Ramos (cell line): ENCODE measurements around the gene PRELID1.

Experiments used
- in situ Hi-C: fragments of 300-500 bp; cut with MboI; formaldehyde crosslinking; loops from one replicate; pipeline ENCODE4 v1.14.3; 2022; ENCODE audit warnings: low sequenced_read_pairs; ENCODE audit not compliant: unreplicated experiment

Gene PRELID1

DNA sequence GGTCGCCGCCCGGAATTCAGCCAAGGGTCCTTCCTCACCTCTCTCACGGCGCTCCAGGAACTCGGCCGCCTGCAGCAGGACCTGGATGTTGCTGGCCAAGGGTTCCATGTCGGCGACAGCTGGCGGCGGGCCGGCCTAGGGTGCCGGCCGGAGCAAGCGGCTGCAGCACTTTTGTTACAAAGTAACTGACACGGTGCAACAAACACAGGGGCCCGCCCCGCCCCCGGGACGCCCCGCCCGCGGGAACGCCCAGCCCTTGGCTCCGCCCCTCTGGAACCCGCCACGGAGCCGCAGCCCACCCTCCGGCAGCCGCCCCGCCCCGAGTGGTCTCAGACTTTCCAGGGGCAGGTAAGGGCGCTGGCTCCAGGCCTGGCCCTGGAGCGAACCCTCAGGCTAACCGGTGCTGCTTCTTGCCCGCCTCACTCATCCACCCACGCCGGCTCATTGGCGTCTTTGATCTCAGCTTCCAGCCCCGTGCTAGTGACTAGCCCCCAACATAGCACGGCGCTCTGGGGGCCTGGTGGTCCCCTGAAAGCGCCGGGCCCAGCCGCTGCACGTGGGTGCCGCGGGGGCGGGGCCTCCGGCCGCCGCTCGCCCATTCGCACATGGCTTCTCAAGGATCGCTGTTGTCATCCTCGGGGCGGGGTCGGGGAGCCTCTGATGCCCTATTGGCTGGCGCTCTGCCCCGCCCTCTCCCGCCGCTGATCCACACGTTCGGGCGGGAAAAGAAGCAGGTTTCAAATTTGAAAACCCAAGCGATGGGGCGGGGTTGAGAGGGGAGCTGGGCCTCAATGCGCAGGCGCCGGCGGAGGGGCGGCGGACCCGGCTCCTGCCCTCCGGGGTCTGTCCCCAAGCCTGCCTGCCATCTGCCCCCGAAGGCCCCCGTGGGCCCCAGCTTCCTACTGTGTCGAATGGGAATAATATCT is 8.4 kb downstream of the PRELID1 start, which contains the start of gene MXD3:
TSS of gene MXD3 (minus strand) at position 176 of the 926 bp plus-strand sequence. CDS start at position 108, 68 bp downstream.
- in situ Hi-C loops: loop anchor here (5.0 kb wide), 2 partner anchors 145 to 195 kb away; no protein-coding TSS in a partner anchor

- in situ Hi-C loops: loop anchor here (5.0 kb wide), 2 partner anchors 145 to 195 kb away; no protein-coding TSS in a partner anchor
Measured at GRCh38 chr5:177312649-177313181, 9.1 kb downstream of the PRELID1 start.

DNA sequence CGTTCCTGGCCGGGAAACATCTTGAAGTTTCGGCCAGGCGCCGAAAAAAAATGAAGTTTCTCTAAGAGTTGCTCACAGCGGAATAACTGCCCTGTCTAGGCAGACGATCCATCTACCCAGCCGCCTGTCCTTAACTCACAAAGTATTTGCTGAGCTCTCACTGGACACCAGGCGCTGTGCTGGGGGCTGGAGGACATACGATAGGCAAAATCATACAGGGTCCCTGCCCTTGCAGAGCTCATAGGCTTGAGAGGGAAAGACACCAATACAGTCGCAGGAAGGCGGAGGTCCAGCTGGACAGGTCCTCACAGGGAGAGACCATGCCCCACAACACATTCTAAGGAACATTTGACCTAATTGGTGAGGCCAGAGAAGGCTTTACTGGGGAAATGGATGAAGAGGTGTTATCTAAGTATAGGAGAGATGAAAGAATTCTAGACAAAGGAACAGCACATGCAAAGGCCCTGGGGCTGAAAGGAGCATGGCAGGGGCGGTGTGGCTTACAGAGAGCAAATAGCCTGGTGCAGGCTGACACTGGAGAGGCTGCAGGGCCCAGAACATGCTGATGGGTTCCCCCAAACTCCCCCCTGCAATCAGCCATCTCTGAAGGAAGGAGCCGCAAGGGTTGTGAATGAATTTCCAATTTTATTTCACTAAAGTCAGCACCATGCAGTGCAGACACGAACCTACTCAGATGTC is 10.1 kb downstream of the PRELID1 start:
- in situ Hi-C loops: loop anchor here (5.0 kb wide), 2 partner anchors 144 to 196 kb away; no protein-coding TSS in a partner anchor

DNA sequence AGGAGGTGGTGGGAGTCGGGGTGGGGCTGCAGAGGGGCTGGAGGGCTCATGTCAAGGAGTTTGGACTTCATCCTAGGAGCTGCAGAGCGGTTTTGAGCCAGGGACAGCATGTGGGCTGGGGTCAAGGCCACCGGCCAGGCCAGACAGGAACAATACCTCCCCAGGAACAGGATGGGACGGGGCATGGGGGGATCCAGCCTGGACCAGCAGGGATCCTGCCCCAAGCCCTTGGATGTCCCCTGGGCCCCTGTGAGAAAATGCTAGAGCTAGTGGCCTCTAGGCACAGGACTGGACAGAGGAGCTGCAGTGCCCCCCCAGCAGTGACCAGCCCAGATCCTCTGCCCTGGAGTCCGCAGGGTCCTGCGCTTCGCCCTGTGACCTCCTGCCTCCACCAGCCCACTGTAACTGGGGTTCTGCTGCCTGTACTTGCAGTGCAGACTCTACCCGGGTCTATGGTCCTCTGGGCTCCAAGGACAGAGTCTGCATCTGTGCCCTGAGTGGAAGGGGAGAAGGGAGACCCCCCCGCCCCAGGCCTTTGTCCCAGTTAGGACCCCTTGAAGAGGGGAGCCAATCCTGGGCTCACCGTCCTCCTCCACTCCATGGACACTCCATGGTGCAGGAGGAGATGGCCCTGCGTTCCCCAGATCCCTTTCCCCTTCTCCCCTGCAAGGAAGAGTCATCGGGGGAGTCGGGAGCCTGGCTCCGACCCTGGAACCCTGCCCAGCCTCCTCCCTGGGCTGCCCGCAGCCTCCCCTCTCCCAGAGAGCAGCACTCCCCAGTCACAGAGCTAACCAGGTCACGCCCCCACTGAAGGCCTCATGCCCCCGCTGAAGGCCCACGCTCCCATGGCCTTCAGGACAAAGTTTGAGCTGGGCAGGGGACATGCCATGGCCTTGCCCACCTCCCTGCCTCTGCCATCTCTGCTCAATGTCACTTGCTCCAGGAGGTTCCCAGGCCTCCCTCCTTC is 11.1 kb downstream of the PRELID1 start:
- in situ Hi-C loops: loop anchor here (5.0 kb wide), 2 partner anchors 143 to 197 kb away; no protein-coding TSS in a partner anchor

DNA sequence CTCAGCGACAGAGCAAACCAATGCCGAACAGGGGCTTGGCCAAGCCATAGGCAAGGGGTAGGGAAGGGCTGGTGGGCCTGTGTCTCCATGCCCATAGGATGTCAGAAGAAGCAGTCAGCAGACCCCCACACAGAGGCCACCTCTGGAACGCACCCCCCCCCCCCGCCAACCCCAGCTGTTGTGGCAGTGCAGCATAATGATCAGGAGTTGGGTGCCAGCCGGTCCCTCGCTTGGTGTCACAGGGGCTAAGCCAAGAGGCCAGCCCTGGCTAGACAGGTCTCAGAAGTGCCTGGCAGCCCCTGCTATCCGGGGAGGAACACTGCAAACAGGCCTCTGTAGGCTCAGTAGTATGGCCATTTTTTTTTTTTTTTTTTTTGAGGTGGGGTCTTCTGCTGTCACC is 11.8 kb downstream of the PRELID1 start:
- in situ Hi-C loops: no loop called here

- in situ Hi-C loops: no loop called here
Measured at GRCh38 chr5:177316005-177316404, 12.4 kb downstream of the PRELID1 start.

- in situ Hi-C loops: no loop called here
Measured at GRCh38 chr5:177317959-177318377, 14.4 kb downstream of the PRELID1 start.

- in situ Hi-C loops: no loop called here
Measured at GRCh38 chr5:177319913-177320588, 16.5 kb downstream of the PRELID1 start.

DNA sequence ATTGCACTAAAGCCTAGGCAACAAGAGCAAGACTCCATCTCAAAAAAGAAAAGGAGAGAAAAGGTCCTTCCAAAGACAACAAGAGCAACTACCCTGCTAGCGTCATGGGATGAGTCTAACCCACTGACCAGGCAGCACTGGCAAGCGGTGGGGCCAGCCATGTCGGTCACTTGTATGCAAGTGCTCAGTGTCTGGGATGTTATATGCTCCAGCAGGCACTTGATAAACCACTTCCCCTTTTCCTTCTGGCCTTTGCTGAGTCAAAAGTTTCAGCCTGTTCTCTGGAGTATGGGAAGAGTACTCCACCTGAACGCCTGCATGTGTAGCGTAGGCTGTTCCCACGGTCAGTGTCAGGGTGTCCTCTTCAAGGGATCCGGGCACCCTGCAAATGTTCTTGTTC is 17.3 kb downstream of the PRELID1 start:
- in situ Hi-C loops: no loop called here

GRCh38 chr5:177325868-177326381 is 22.3 kb downstream of the PRELID1 start:
- in situ Hi-C loops: no loop called here

DNA sequence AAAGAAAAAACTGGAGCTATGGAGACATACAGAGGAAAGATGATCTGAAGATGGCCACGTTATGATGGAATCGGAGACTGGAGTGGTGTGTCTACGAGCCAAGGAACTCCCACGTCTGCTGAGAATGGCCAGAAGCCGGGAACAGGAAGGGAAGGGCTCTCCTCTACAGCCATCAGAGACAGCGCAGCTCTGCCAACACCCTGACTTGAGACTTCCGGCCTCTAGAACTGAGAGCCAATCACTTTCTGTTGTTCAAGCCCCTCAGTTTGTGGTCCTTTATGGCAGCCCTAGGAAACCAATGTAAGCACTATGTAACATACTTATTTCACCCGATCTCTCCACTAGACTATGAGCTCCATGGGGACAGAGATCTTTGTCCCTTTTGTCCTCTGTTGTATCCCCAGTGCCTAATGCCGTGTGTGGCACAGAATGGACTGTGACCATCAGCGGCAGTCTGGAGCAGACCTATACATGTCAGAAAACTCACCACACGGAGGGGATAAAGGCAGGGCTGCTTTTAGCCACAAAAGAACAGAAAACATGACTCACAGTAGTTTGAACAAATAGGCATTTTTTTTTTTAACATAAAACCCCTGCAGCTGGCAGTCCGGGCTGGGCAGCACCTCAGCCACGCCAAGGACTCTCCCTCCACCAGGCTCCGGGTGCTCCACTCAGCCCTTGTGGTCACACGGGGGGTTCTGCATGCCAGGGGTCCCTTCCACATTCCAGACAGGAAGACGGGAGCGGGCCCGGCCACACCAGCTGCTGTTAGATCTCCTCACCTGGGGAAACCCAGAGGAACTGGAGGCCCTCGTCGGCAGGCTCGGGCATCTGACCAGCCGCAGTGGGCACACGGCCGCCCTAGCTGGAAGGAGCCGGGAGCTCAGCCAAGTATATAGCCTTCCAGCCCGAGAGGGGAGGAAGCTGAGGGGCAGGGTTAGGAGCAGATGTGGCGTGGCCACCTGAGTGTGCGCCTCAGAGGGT is 24.2 kb downstream of the PRELID1 start:
- in situ Hi-C loops: no loop called here

DNA sequence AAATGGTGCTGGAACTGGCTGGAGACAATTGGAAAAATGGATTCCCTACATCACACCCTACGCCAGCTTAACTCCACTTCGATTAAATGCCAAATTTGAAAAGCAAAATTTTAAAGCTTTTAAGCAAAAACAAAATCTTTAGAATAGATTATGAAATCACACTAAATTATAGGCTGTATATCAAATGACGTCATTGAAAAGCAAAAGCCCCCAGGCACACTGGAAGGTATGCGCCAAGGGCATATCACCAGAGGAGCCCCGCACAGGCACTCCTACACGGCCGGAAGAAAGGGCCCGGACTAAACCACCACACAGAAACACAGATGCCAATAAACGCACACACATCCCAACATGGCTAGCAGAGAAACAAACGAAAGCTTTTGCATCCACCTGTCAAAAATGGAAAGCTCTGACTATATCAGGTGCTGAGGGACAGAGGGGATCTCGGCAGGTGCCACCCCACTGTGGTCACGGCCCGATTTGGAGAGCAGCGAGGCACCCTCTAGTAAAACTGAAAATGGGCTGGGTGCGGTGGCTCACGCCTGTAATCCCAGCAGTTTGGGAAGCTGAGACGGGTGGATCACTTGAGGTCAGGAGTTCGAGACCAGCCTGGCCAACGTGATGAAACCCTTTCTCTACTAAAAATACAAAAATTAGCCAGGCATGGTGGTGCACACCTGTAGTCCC is 25.1 kb downstream of the PRELID1 start:
- in situ Hi-C loops: no loop called here

GRCh38 chr5:177329883-177330282 is 26.3 kb downstream of the PRELID1 start:
- in situ Hi-C loops: no loop called here

GRCh38 chr5:177330991-177331842 is 27.6 kb downstream of the PRELID1 start:
- in situ Hi-C loops: no loop called here

DNA sequence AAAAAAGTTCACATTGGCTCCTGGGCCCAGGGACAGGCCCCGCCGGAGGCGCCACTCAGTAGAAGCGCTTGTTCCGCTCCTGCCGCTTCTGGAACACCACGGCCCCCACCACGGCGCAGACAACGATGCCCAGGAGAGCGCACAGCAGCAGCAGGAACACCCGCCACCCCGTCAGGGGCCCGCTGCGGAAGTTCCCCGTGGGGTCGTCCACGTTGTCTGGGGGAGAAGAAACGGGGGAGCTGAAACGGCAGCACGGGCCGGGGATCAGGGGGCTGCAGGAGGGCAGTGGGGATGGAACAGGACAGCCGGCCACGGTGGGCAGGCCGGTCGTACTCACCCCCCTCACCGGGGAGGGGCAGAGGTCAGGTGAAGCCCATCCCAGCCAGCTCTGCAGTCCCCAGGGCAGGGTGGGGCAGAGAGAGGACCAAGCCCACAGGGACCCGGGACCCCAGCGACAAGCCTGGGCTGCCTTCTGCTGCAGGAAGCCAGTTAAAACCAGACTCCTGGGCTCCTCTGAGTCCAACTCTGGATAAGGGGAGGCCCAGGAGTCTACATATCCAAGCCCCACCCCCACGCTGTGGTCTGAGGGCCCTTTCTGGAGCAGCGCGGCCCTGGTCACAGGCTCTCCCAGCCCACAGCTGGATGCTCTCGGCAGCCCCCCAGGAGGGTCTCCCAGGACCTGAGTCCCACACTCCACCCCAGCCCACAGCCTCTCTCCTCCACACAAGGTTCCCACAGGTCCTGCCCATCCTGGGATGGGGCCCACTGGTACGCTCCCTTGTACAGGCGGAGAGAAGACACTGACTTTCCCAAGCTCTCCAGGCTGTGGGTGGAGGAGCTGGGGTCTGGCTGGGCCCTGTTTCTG is 28.7 kb downstream of the PRELID1 start:
- in situ Hi-C loops: no loop called here
